Fibroblast of skin of back (primary cell): Measurements from ENCODE around the gene ATG9A.
A peak's percentile ranks its signal among the peaks of the same experiment; 100 is the strongest.

Experiments used
- DNase-seq: peaks from one replicate; pipeline ENCODE4 v3.0.0-alpha.2; 2013

ATG9A gene

GRCh38 chr2:219219784-219220532, 9.5 kb downstream of the ATG9A start:
- no peak for DNase-seq

GRCh38 chr2:219218732-219219701, 10.4 kb downstream of the ATG9A start, which contains the start of gene ABCB6:
Gene ABCB6, minus strand, starts transcription at chr2:219218958. Its CDS starts 285 bp downstream, at chr2:219218673.
- DNase-seq: peak; percentile 95

GRCh38 chr2:219218217-219218731, 11.2 kb downstream of the ATG9A start:
- DNase-seq: peak; percentile 80

GRCh38 chr2:219216535-219216915, 12.9 kb downstream of the ATG9A start:
- no peak for DNase-seq

GRCh38 chr2:219215871-219216534, 13.4 kb downstream of the ATG9A start:
- DNase-seq: no peak

- DNase-seq: no peak
These were observed 14.7 kb downstream of the ATG9A start for GRCh38 chr2:219214786-219215185.

GRCh38 chr2:219214141-219214540, 15.3 kb downstream of the ATG9A start:
- DNase-seq: no peak

GRCh38 chr2:219213486-219214071, 15.9 kb downstream of the ATG9A start:
- no peak for DNase-seq

GRCh38 chr2:219213026-219213415, 16.4 kb downstream of the ATG9A start:
- DNase-seq: no peak

GRCh38 chr2:219210886-219211362, 18.5 kb downstream of the ATG9A start:
- DNase-seq: no peak

GRCh38 chr2:219210196-219210885, 19.1 kb downstream of the ATG9A start:
- no peak for DNase-seq

- DNase-seq: no peak
These were observed 19.9 kb downstream of the ATG9A start for GRCh38 chr2:219209236-219210195.

- peak; percentile 44 for DNase-seq
These were observed 21.3 kb downstream of the ATG9A start for GRCh38 chr2:219207884-219208740.

- DNase-seq: no peak
These were observed 22.1 kb downstream of the ATG9A start for GRCh38 chr2:219207134-219207883.

GRCh38 chr2:219206328-219207133, 22.9 kb downstream of the ATG9A start, which contains the start of gene ZFAND2B:
Gene ZFAND2B, plus strand, starts transcription at chr2:219206782. Its CDS starts 206 bp downstream, at chr2:219206988.
- peak; percentile 93 for DNase-seq

GRCh38 chr2:219205981-219206327, 23.5 kb downstream of the ATG9A start:
- DNase-seq: no peak

- no peak for DNase-seq
These were observed 24.3 kb downstream of the ATG9A start for GRCh38 chr2:219205165-219205538.
